Heart left ventricle (tissue), 16 donors: ENCODE data around the gene LSM12. TPM values are rescaled to one million over a fixed set of nuclear protein-coding genes. Genes with fewer than 3 reads are reported as not detected.

Experiments used
- ATAC-seq, 4 donors: fragments of 200-7000 bp; cut with Tn5 transposase; one replicate each; pipeline ENCODE4 v1.9.1; 2020 to 2022; ENCODE audit warnings: moderate library complexity in 4 of 4, mild to moderate bottlenecking in 3 of 4, moderate number of reproducible peaks in 1 of 4
- DNase-seq, 5 donors: peaks; one replicate each; pipeline ENCODE4 v3.0.0-alpha.2; 2020
- H3K27ac ChIP-seq, 12 donors: fragments of 200-600 bp; sonication (generic) in 4 of 12; one replicate each; pipeline versions ENCODE4 v1.5.0 to v1.8.0; 2016 to 2022; ENCODE audit warnings: mild to moderate bottlenecking in 2 of 12
- H3K27me3 ChIP-seq, 9 donors: fragments of 200-600 bp; sonication (generic) in 2 of 9; one replicate each; pipeline versions ENCODE4 v1.5.1 to v1.8.0; 2016 to 2022; ENCODE audit warnings: mild to moderate bottlenecking in 3 of 9
- H3K36me3 ChIP-seq, 9 donors: fragments of 200-600 bp; sonication (generic) in 2 of 9; one replicate each; pipeline versions ENCODE4 v1.5.0 to v1.8.0; 2018 to 2022; ENCODE audit warnings: mild to moderate bottlenecking in 2 of 9
- H3K4me1 ChIP-seq, 12 donors: fragments of 200-600 bp; sonication (generic) in 4 of 12; one replicate each; pipeline versions ENCODE4 v1.5.0 to v1.8.0; 2016 to 2022; ENCODE audit warnings: mild to moderate bottlenecking in 3 of 12
- H3K4me3 ChIP-seq, 12 donors: fragments of 200-600 bp; sonication (generic) in 4 of 12; one replicate each; pipeline versions ENCODE4 v1.5.0 to v1.8.0; 2017 to 2022; ENCODE audit warnings: mild to moderate bottlenecking in 9 of 12, moderate library complexity in 4 of 12
- H3K9me3 ChIP-seq, 12 donors: fragments of 200-600 bp; sonication (generic) in 4 of 12; one replicate each; pipeline versions ENCODE4 v1.5.0 to v1.8.0; 2016 to 2022; ENCODE audit warnings: mild to moderate bottlenecking in 1 of 12
- POLR2A ChIP-seq, 2 donors: fragments of 450-650 bp; IDR thresholded peaks; one replicate each; pipeline ENCODE4 v1.6.1; 2017; ENCODE audit warnings: antibody characterized with exemption in 2 of 2, mild to moderate bottlenecking in 2 of 2, moderate library complexity in 2 of 2
- WGBS, 4 donors: extraction: QIAGEN DNeasy Blood & Tissue Kit in 2 of 4; methylation state at CpG; one replicate each; pipeline versions ENCODE4 v1.1.5 to v1.1.7; 2013 to 2018; 5-methylcytosine and 5-hydroxymethylcytosine counted together
- intact Hi-C, 10 donors: fragments of 100-400 bp; cut with DNase I; formaldehyde crosslinking; loops; one replicate each; pipeline versions ENCODE4 v1.11.1 to v1.14.2; 2022
- polyA plus RNA-seq, 2 donors: library from polyadenylated mRNA; stranded (reverse); fragments of 200-250 nt; gene quantifications; one replicate each; pipeline ENCODE4 v1.2.3, GENCODE V29; 2013
- total RNA-seq, 9 donors: library from RNA; depleted of rRNA in 2 of 9; stranded (reverse); fragments of >200 nt in 2 of 9; fragmentation: NEBNext Ultra II Directional in 3 of 9; extraction: Animal tissue kit (Norgen Biotek cat#: 25700) in 3 of 9; gene quantifications; one replicate each; pipeline versions ENCODE4 v1.1.0 to v1.2.4, GENCODE V29; 2016 to 2023
- TF ChIP-seq, protein P1 (sequence below), 12 donors: fragments of 200-600 bp; sonication (generic) in 4 of 12; IDR thresholded peaks; one replicate each; pipeline versions ENCODE4 v1.5.0 to v1.8.0; 2018 to 2022; ENCODE audit warnings: antibody characterized with exemption in 12 of 12, mild to moderate bottlenecking in 5 of 12
- donor health status: ischemic (EF 13 %, LVEDD 7.1; RV severe dilation, severe dysfunction).
- donor health status: healthy with polysubstance abuse.
- donor health status: DM: no; HTN: yes; CAD: no.
- donor health status: DM: no; HTN: no; CAD: no.
- donor health status: ischemic (EF 25% LVEDD 6.9; RV normal size, moderate dysfunction).
- donor health status: ischemic (EF 25% LVEDD 5.7; RV mildly dilated, moderate dysfunction).
- donor health status: healthy.
- donor health status: DM: yes; HTN: yes; CAD: no.
- donor health status: ischemic (EF 35%, LVEDD 5.7; RV mildly dilated, moderate dysfunction).
- donor health status: nonischemic (EF 11% LVEDD 7.7; RV severe dilation, severe dysfunction).
- donor health status: DM: yes; HTN: yes; CAD: no.
- donor health status: PGD.
- donor health status: ischemic (EF 29% LVEDD 5.4; RV normal size, mild dysfunction).
- donor health status: nonischemic (EF 23%, LVEDD 6.1; RV moderate dilation, normal function).

Gene LSM12
- total and polyA plus RNA-seq, 11 donors = 30.8 to 55.6 (median 43.7) TPM

DNA sequence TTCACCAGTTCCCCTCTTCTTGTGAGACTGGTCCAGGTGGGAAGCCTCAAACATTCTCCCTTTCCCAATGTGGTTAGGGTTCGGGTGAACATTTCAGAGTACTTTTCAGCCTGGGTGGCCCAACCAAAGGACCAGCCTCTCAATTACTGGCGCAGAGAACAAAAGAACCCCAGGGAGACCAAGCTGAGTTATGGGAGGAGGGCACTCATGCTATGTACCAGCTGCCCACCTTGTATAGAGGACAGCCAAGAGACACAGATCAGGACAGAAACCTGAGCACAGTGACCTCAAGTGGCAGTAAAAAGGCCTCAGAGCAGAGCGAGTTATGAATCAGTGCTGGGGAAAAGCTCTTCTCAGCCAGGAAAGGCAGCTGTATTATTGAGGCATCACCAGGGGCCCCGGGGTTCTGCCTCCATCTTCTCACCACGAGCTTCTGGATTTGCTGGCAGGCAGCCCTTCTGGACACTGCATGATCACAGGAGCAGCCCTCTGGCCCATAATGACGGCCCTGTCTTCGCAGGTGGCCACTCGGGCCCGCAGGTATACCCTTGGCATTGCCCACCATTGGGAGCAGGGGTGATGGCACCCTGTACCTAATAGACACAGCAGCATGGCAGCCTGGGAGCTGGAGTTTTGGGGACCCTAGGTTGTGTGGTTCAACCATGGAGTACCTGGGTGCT lies 7.9 kb upstream of the LSM12 start:
- ATAC-seq = no peak
- DNase-seq = peak in 1 of 5 donors; percentile 40
- Histone ChIP-seq H3K9me3 (no peaks in the 10 kb centered on the region), H3K27me3 (no peaks in the 10 kb centered on the region), H3K27ac (no peak overlapping the region), H3K4me1 (peaks cover 5 to 49% (median 20%) of the 10 kb centered on the region in 12 donors), H3K36me3 (peaks cover 0 to 60% (median 54%) of the 10 kb centered on the region in 9 donors), H3K4me3 (no peak overlapping the region)
- TF ChIP-seq, protein P1, sequence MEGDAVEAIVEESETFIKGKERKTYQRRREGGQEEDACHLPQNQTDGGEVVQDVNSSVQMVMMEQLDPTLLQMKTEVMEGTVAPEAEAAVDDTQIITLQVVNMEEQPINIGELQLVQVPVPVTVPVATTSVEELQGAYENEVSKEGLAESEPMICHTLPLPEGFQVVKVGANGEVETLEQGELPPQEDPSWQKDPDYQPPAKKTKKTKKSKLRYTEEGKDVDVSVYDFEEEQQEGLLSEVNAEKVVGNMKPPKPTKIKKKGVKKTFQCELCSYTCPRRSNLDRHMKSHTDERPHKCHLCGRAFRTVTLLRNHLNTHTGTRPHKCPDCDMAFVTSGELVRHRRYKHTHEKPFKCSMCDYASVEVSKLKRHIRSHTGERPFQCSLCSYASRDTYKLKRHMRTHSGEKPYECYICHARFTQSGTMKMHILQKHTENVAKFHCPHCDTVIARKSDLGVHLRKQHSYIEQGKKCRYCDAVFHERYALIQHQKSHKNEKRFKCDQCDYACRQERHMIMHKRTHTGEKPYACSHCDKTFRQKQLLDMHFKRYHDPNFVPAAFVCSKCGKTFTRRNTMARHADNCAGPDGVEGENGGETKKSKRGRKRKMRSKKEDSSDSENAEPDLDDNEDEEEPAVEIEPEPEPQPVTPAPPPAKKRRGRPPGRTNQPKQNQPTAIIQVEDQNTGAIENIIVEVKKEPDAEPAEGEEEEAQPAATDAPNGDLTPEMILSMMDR (IDR thresholded peaks at IDR 0.05) = no peak
- TF ChIP-seq POLR2A (IDR thresholded peaks at IDR 0.05) = no peak
- 79 to 89% (median 80%) methylated on average over 4 to 9 of the region's 9 CpGs for WGBS, 4 donors
- intact Hi-C loops = loop anchor here in 5 of 10 donors (5.0 to 10.0 kb wide), 3 partner anchors 38 to 50 kb away; partner anchors contain the start of gene HDAC5 (in 1 of the 5)

DNA sequence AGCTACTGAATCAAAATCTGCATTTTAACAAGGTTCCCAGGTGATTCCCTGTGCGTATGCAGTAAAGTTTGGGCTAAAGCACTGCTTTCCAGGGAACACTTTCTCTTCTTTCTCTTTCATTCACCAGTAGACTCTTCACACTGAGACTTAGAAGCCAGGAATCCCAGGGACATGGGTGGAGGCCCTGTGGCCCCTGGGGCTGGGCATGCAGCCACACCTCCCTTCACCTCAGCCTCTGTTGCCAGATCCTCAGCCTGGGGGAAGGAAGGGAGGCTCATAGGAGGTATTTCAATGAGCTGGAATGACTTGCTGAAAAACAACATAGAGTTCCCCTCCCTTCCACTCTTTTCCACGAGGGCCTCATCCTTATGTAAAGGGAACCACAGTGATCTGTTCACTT lies 5.3 kb upstream of the LSM12 start:
- H3K27ac ChIP-seq = peak overlapping the region in 10 of 12 donors; percentile 36 to 94 (median 90)
- TF ChIP-seq, protein P1 (IDR thresholded peaks at IDR 0.05) = no peak
- no peak for TF ChIP-seq POLR2A (IDR thresholded peaks at IDR 0.05)
- DNase-seq = peak in 1 of 5 donors; percentile 37
- 31 to 46% (median 37%) methylated on average over 2 of the region's 2 CpGs for WGBS, 4 donors
- no peak for ATAC-seq
- peak overlapping the region in 10 of 12 donors; percentile 66 to 85 (median 74) for H3K4me3 ChIP-seq
- peaks cover 0 to 36% (median 28%) of the 10 kb centered on the region in 9 donors for H3K36me3 ChIP-seq
- intact Hi-C loops = loop anchor here in 5 of 10 donors (2.0 to 10.0 kb wide), 4 partner anchors 41 to 55 kb away; partner anchors contain the start of gene HDAC5 (in 1 of the 5)
- peaks cover 5 to 44% (median 26%) of the 10 kb centered on the region in 12 donors for H3K4me1 ChIP-seq
- H3K9me3 ChIP-seq = no peaks in the 10 kb centered on the region
- H3K27me3 ChIP-seq = no peaks in the 10 kb centered on the region

DNA sequence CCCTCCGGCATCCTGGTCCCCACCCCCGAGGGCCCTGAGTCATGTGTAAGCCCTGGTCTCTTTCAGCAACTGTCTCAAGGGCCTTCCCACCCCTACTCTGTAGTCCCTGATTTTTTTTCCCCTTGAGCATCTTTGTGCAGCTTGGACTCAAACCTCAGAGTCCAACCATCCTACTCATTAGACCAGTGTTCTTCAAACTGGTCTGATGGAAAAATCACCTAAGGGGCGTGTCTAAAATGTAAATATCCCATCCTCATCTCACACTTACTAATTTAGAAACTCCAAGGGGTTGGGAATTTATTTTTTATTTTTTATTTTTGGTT lies 4.7 kb upstream of the LSM12 start:
- intact Hi-C loops = loop anchor here in 5 of 10 donors (2.0 to 10.0 kb wide), 4 partner anchors 41 to 54 kb away; partner anchors contain the start of gene HDAC5 (in 1 of the 5)
- DNase-seq (no peak), ATAC-seq (no peak)
- WGBS, 4 donors = 1 to 3% (median 2%) methylated on average over 3 of the region's 3 CpGs
- Histone ChIP-seq H3K27ac (peak overlapping the region; percentile 18 to 94 (median 90)), H3K9me3 (no peaks in the 10 kb centered on the region), H3K36me3 (peaks cover 0 to 30% (median 22%) of the 10 kb centered on the region in 9 donors), H3K4me1 (peaks cover 5 to 40% (median 27%) of the 10 kb centered on the region in 12 donors), H3K4me3 (peak overlapping the region; percentile 32 to 85 (median 74)), H3K27me3 (no peaks in the 10 kb centered on the region)
- no peak for TF ChIP-seq POLR2A (IDR thresholded peaks at IDR 0.05)
- TF ChIP-seq, protein P1 (IDR thresholded peaks at IDR 0.05) = no peak

DNA sequence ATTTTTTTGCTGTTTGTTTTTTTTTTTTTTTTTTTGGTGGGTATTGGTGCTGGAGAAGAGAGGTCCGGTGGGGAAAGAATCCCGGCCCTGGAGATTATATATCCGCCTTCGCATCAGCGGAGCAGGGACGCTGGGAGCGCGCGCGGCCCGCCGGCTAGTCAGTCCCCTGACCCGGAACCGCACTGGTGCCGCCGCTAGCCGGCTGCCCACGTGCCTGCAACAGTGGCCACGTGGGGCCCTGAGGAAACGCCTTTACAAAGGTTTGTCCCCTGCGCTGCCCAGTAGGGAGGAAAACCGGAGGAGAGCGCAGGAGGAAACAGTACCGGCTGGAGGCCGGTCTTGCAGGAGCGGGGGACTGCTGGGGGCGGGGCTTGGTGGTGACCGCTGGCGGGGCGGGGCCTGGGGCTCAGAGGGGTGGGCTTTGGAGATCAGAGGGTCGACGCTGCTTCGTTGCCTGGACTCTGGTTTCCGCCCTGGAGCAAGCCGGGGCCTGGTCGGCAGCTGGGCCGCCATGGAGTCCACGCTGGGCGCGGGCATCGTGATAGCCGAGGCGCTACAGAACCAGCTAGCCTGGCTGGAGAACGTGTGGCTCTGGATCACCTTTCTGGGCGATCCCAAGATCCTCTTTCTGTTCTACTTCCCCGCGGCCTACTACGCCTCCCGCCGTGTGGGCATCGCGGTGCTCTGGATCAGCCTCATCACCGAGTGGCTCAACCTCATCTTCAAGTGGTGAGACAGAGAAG lies 4.2 kb upstream of the LSM12 start, which contains the start of gene G6PC3:
Gene G6PC3 (plus strand): TSS at position 281 of the 743 bp plus-strand sequence. CDS start 231 bp downstream, at position 512.
- peaks cover 0 to 26% (median 16%) of the 10 kb centered on the region in 9 donors for H3K36me3 ChIP-seq
- DNase-seq (peak; percentile 96 to 98 (median 97)), ATAC-seq (peak; percentile 92 to 96 (median 94))
- H3K4me1 ChIP-seq = peaks cover 5 to 42% (median 27%) of the 10 kb centered on the region in 12 donors
- peak within 1 kb of the TSS; percentile 32 to 85 (median 74) for H3K4me3 ChIP-seq
- 0% methylated on average over 22 to 53 of the region's 53 CpGs for whole genome bisulfite sequencing, 4 donors
- intact Hi-C loops = loop anchor here in 6 of 10 donors (1.0 to 10.0 kb wide), 5 partner anchors 42 to 54 kb away; partner anchors contain the start of gene HDAC5 (in 2 of the 6)
- H3K9me3 ChIP-seq = no peaks in the 10 kb centered on the region
- H3K27ac ChIP-seq = peak within 1 kb of the TSS; percentile 18 to 94 (median 90)
- TF ChIP-seq, protein P1 (IDR thresholded peaks at IDR 0.05) = peak in 2 of 12 donors; percentile 27 to 38
- peak in 1 of 2 donors; percentile 67 for TF ChIP-seq POLR2A (IDR thresholded peaks at IDR 0.05)
- H3K27me3 ChIP-seq = no peaks in the 10 kb centered on the region
